ENCODE results near the gene SYTL5.

Gene SYTL5

DNA sequence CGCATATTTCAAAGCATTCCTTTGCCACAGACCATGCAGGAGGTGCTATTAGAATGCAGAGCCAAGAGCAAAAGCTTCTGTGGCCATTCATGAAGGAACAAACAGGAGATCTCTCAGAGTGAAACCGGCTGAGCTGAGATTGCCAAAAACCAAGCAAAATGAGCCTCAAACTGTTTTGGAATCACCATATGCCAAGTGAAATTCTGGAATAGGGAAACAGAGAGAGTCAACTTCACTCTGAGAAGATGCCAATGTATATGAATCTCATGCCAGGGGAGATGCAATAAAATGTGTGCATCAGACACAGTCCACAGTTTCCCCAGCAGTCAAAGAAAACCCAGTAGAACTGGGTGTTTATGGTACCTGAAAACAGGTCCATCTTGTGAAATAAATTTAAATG lies 172.0 kb downstream of the SYTL5 start:
- no peak overlapping the region for H3K9ac ChIP-seq (ENCODE audit: low read depth in 1 of 2, low read length in 2 of 2)
- H3K4me3 ChIP-seq (ENCODE audit: low read length in 2 of 2), result no peak overlapping the region

More for the DNA sequence above, 172.0 kb downstream of the SYTL5 start:
- Histone ChIP-seq H3K27ac (ENCODE audit: low read depth in 2 of 2, low read length in 2 of 2) (no peak overlapping the region), H3K36me3 (ENCODE audit: control insufficient read depth in 2 of 2, insufficient read depth in 2 of 2, low read length in 2 of 2) (no peaks in the 10 kb centered on the region), H3K9me3 (ENCODE audit: control insufficient read depth in 2 of 2, low read length in 2 of 2) (no peaks in the 10 kb centered on the region), H3K4me1 (ENCODE audit: control insufficient read depth in 2 of 2, insufficient read depth in 2 of 2, low read length in 2 of 2) (no peaks in the 10 kb centered on the region), H3K27me3 (ENCODE audit: control insufficient read depth in 2 of 2, insufficient read depth in 2 of 2, low read length in 2 of 2) (peaks cover 0 to 3% of the 10 kb centered on the region in 2 donors)
